Smooth muscle cell (in vitro differentiated cells): ENCODE results near the gene GMPS. TPM values are rescaled to one million over a fixed set of nuclear protein-coding genes. Genes with fewer than 3 reads are reported as not detected.

ENCODE experiments used
- DNase-seq: peaks from one replicate; lab custom pipeline; 2025; ENCODE audit not compliant: unreplicated experiment; lab: John Stamatoyannopoulos, UW
- H2AFZ ChIP-seq: fragments of 200-600 bp; sonication (generic); 2 replicates; pipeline ENCODE4 v1.6.0; 2016; ENCODE audit warnings: antibody characterized with exemption, low read depth, mild to moderate bottlenecking
- H3F3A ChIP-seq: fragments of 200-600 bp; sonication (generic); 2 replicates; pipeline ENCODE4 v1.6.0; 2017; ENCODE audit warnings: antibody characterized with exemption, low read depth
- H3K27ac ChIP-seq: fragments of 200-600 bp; sonication (generic); 2 replicates; pipeline ENCODE4 v1.5.1; 2016; ENCODE audit warnings: low read depth, mild to moderate bottlenecking
- H3K27me3 ChIP-seq: fragments of 200-600 bp; sonication (generic); 2 replicates; pipeline ENCODE4 v1.6.1; 2016; ENCODE audit warnings: low read depth, mild to moderate bottlenecking
- H3K36me3 ChIP-seq: fragments of 200-600 bp; sonication (generic); 2 replicates; pipeline ENCODE4 v1.5.1; 2016; ENCODE audit warnings: low read depth
- H3K4me1 ChIP-seq: fragments of 200-600 bp; sonication (generic); 2 replicates; pipeline ENCODE4 v1.5.1; 2016; ENCODE audit warnings: low read depth
- H3K4me2 ChIP-seq: fragments of 200-600 bp; sonication (generic); 2 replicates; pipeline ENCODE4 v1.6.0; 2016; ENCODE audit warnings: mild to moderate bottlenecking
- H3K4me3 ChIP-seq: fragments of 200-600 bp; sonication (generic); 2 replicates; pipeline ENCODE4 v1.5.1; 2016; ENCODE audit warnings: mild to moderate bottlenecking
- H3K79me2 ChIP-seq: fragments of 200-600 bp; sonication (generic); 2 replicates; pipeline ENCODE4 v1.6.0; 2016; ENCODE audit warnings: low read depth, mild to moderate bottlenecking
- H3K9ac ChIP-seq: fragments of 200-600 bp; sonication (generic); 2 replicates; pipeline ENCODE4 v1.6.0; 2016; ENCODE audit warnings: low read depth
- H3K9me3 ChIP-seq: fragments of 200-600 bp; sonication (generic); replicated peaks from 2 replicates; pipeline ENCODE4 v1.5.1; 2016; ENCODE audit warnings: low read depth
- H4K20me1 ChIP-seq: fragments of 200-600 bp; sonication (generic); 2 replicates; pipeline ENCODE4 v1.6.0; 2016; ENCODE audit warnings: low read depth
- WGBS: methylation state at CpG from one replicate; pipeline ENCODE4 v1.1.7; 2016; ENCODE audit warnings: low lambda C conversion rate; 5-methylcytosine and 5-hydroxymethylcytosine counted together
- polyA plus RNA-seq: library from polyadenylated mRNA; unstranded; fragments of >200 nt; fragmentation: Nextera tagmentation; extraction: Ambion mirVana; gene quantifications from 2 replicates; pipeline ENCODE4 v1.2.1, GENCODE V29; 2016
- total RNA-seq: library from RNA; depleted of rRNA; stranded (reverse); fragments of >200 nt; gene quantifications from 2 replicates; pipeline ENCODE4 v1.2.3, GENCODE V29; 2014
- TF ChIP-seq, protein P1 (sequence below): fragments of 200-600 bp; sonication (generic); IDR thresholded peaks from 2 replicates; pipeline ENCODE4 v1.5.1; 2017; ENCODE audit warnings: borderline replicate concordance, mild to moderate bottlenecking, antibody characterized with exemption; ENCODE audit not compliant: insufficient read depth, poor library complexity, severe bottlenecking

Gene GMPS
- total and polyA plus RNA-seq, 2 experiments from 2014 or later = 52.1 to 64.5 TPM

DNA sequence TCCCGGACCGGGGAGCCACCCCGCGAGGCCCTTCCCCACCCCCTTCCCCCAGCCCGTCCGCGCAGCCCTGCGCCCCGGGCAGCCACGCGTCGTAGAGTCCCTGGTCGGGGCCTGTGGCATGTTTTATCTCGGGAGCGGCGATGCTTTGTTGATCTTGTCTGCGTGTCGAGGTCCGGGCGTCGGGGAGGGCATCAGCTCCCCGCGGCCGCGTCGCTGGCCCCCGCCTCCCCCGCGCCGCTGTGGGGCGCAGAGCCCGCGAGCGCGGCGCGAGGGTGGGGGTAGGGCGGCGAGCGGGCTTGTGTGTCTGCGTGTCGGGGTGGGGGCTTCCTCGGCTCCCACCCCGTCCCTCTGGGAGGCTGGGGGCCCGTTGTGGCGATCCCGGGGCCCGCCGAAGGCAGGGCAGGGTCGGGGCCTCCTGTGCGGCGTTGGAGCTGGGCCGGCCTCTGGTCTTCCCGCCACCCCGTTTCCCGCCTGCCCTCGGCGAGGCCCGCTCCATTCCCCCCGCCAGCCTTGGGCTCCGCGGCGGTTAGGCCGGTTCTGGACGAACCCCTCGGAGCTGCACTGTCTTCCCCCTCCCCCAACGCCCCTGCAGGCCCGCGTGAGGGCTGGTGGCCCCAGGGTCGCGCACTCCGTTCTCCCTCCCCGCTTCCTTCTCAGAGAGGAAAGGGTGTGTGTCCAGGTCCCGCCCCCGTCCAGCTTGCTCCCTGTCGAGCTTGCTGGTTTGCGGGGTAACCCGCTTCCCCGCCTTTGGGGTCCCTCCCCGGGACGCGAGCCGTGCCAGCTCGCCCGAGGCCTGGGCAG is 695 bp downstream of the GMPS start:
- Histone ChIP-seq H2AFZ (peak overlapping the region; percentile 100), H3K79me2 (peaks cover 56% of the 10 kb centered on the region), H3K4me3 (peak overlapping the region; percentile 80), H3K4me2 (peak overlapping the region; percentile 97), H4K20me1 (peaks cover 48% of the 10 kb centered on the region), H3K27ac (peak overlapping the region; percentile 80), H3K4me1 (peaks cover 21% of the 10 kb centered on the region), H3K9me3 (no peaks in the 10 kb centered on the region), H3K9ac (peak overlapping the region; percentile 87), H3K36me3 (no peaks in the 10 kb centered on the region), H3K27me3 (no peaks in the 10 kb centered on the region), H3F3A (peaks cover 4% of the 10 kb centered on the region)
- TF ChIP-seq, protein P1, sequence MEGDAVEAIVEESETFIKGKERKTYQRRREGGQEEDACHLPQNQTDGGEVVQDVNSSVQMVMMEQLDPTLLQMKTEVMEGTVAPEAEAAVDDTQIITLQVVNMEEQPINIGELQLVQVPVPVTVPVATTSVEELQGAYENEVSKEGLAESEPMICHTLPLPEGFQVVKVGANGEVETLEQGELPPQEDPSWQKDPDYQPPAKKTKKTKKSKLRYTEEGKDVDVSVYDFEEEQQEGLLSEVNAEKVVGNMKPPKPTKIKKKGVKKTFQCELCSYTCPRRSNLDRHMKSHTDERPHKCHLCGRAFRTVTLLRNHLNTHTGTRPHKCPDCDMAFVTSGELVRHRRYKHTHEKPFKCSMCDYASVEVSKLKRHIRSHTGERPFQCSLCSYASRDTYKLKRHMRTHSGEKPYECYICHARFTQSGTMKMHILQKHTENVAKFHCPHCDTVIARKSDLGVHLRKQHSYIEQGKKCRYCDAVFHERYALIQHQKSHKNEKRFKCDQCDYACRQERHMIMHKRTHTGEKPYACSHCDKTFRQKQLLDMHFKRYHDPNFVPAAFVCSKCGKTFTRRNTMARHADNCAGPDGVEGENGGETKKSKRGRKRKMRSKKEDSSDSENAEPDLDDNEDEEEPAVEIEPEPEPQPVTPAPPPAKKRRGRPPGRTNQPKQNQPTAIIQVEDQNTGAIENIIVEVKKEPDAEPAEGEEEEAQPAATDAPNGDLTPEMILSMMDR = no peak
- WGBS = 0% methylated on average over 11 of the region's 85 CpGs
- DNase-seq = peak; percentile 26

DNA sequence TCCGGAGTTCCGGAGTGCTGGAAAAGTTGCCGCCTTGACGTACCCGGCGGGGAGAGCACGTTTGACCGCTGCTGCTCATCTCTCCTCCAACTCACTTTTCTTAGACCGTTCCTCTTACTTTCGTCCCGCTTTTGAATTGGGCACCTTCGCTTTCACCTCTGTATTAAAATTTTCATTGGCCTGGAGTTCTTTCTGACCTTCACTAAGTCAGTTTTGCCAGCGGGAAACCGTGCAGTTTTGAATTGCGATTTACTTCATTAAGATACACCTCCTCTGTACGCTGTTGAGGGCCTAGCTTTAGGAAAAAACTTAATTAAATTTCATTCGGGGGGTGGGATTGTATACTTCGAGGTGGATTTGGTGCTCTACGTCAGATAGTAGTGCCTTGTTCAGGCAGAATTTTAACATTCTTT is 1.3 kb downstream of the GMPS start:
- no peaks in the 10 kb centered on the region for H3K9me3 ChIP-seq
- WGBS = under 1% methylated on average over 19 of the region's 19 CpGs
- peaks cover 4% of the 10 kb centered on the region for H3F3A ChIP-seq
- no peaks in the 10 kb centered on the region for H3K27me3 ChIP-seq
- TF ChIP-seq, protein P1 = no peak
- peaks cover 62% of the 10 kb centered on the region for H3K79me2 ChIP-seq
- peak overlapping the region; percentile 80 for H3K27ac ChIP-seq
- peak overlapping the region; percentile 87 for H3K9ac ChIP-seq
- H3K36me3 ChIP-seq = no peaks in the 10 kb centered on the region
- H4K20me1 ChIP-seq = peaks cover 54% of the 10 kb centered on the region
- no peak for DNase-seq
- peak overlapping the region; percentile 80 for H3K4me3 ChIP-seq
- H3K4me1 ChIP-seq = peaks cover 21% of the 10 kb centered on the region
- peak overlapping the region; percentile 97 for H3K4me2 ChIP-seq
- peak overlapping the region; percentile 100 for H2AFZ ChIP-seq

DNA sequence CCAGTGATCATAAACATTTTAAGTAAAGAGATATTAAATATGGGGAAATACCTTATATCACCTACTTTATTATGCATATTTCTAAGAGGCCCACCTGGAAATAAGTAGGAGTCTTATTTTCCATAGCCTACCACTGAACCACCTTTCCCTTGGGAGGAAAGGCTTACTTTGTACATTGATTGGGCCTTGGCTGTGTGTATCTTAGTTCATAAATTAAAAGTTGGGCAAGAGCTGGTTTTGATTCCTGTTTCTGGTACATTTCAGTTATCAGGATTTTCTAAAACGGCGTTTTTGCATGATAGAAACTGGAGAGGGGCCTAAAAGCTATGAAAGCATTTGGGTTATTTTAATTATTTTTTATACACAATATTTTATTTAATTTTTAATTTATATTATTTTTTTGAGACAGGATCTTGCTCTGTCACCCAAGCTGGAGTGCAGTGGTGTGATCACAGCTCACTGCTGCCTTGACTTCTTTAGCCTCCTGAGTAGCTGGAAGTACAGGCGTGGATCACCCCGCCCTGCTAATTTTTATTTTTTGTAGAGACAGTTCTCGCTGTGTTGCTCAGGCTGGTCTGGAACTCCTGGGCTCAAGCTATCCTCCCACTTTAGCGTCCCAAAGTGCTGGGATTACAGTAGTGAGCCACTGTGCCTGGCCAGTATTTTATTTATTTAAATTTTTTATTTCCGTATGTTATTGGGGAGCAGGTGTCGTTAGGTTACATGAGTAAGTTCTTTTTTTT is 2.6 kb downstream of the GMPS start:
- H4K20me1 ChIP-seq = peaks cover 67% of the 10 kb centered on the region
- peaks cover 4% of the 10 kb centered on the region for H3F3A ChIP-seq
- no peak overlapping the region for H3K27ac ChIP-seq
- no peaks in the 10 kb centered on the region for H3K27me3 ChIP-seq
- no peaks in the 10 kb centered on the region for H3K36me3 ChIP-seq
- no peak overlapping the region for H2AFZ ChIP-seq
- TF ChIP-seq, protein P1 = no peak
- peaks cover 76% of the 10 kb centered on the region for H3K79me2 ChIP-seq
- peak overlapping the region; percentile 80 for H3K4me3 ChIP-seq
- H3K9ac ChIP-seq = no peak overlapping the region
- WGBS = 90% methylated on average over 8 of the region's 8 CpGs
- DNase-seq = no peak
- peaks cover 21% of the 10 kb centered on the region for H3K4me1 ChIP-seq
- H3K4me2 ChIP-seq = peak overlapping the region; percentile 97
- H3K9me3 ChIP-seq = no peaks in the 10 kb centered on the region
